HEK293T (cell line): Measurements from ENCODE around the gene EMX1.
"Not testable (repeated sequence)": the region's sequence is repeated elsewhere in the genome, so short reads cannot be mapped to it uniquely, and the experiment has no call there.

Experiments used
- CTCF ChIA-PET: fragments of 350-600 bp; formaldehyde crosslinking; extraction: SDS; loops from one replicate; lab custom pipeline; 2021; ENCODE audit warnings: antibody characterized with exemption, inconsistent platforms; lab: Yijun Ruan, JAX
- POLR2A ChIA-PET: fragments of 350-600 bp; formaldehyde crosslinking; extraction: SDS; loops from one replicate; lab custom pipeline; 2020; ENCODE audit warnings: antibody characterized with exemption, inconsistent platforms; lab: Yijun Ruan, JAX
- DNase-seq: peaks from one replicate; pipeline ENCODE4 v3.0.0; 2012; ENCODE audit warnings: mixed read lengths; ENCODE audit errors: extremely low spot score
- ARNT ChIP-seq: fragments of 450-650 bp; IDR thresholded peaks from 2 replicates; pipeline ENCODE4 v1.6.1; 2017; ENCODE audit warnings: mild to moderate bottlenecking
- BHLHE40 ChIP-seq: fragments of 450-650 bp; IDR thresholded peaks from 2 replicates; pipeline ENCODE4 v1.6.1; 2016; ENCODE audit warnings: mild to moderate bottlenecking, moderate library complexity, borderline replicate concordance
- CTBP1 ChIP-seq: fragments of 450-650 bp; IDR thresholded peaks from 2 replicates; pipeline ENCODE4 v1.6.1; 2016; ENCODE audit warnings: borderline replicate concordance
- ELF4 ChIP-seq: fragments of 450-650 bp; IDR thresholded peaks from 2 replicates; pipeline ENCODE4 v1.6.1; 2017; ENCODE audit warnings: antibody characterized with exemption
- FOXA1 ChIP-seq: fragments of 450-650 bp; IDR thresholded peaks from 2 replicates; pipeline ENCODE4 v1.6.1; 2016; ENCODE audit warnings: mild to moderate bottlenecking
- FOXK2 ChIP-seq: fragments of 450-650 bp; IDR thresholded peaks from 2 replicates; pipeline ENCODE4 v1.6.1; 2016; ENCODE audit warnings: mild to moderate bottlenecking
- FOXM1 ChIP-seq: fragments of 450-650 bp; IDR thresholded peaks from 2 replicates; pipeline ENCODE4 v1.6.1; 2017; ENCODE audit warnings: mild to moderate bottlenecking, borderline replicate concordance
- HDGF ChIP-seq: fragments of 450-650 bp; IDR thresholded peaks from 2 replicates; pipeline ENCODE4 v1.6.1; 2017; ENCODE audit warnings: antibody characterized with exemption, borderline replicate concordance
- L3MBTL2 ChIP-seq: fragments of 450-650 bp; conservative IDR thresholded peaks from 2 replicates; pipeline ENCODE4 v1.6.1; 2016; ENCODE audit warnings: mild to moderate bottlenecking
- LEF1 ChIP-seq: fragments of 450-650 bp; IDR thresholded peaks from 2 replicates; pipeline ENCODE4 v1.6.1; 2017; ENCODE audit warnings: mild to moderate bottlenecking, borderline replicate concordance
- NFRKB ChIP-seq: fragments of 450-650 bp; IDR thresholded peaks from 2 replicates; pipeline ENCODE4 v1.6.1; 2016; ENCODE audit warnings: mild to moderate bottlenecking, moderate library complexity
- SP1 ChIP-seq: fragments of 450-650 bp; IDR thresholded peaks from 2 replicates; pipeline ENCODE4 v1.6.1; 2017
- SUZ12 ChIP-seq: fragments of 450-650 bp; IDR thresholded peaks from 2 replicates; pipeline ENCODE4 v1.6.1; 2016; ENCODE audit warnings: mild to moderate bottlenecking
- TARDBP ChIP-seq: fragments of 450-650 bp; IDR thresholded peaks from 2 replicates; pipeline ENCODE4 v1.6.1; 2016
- ZNF384 ChIP-seq: fragments of 450-650 bp; IDR thresholded peaks from 2 replicates; pipeline ENCODE4 v1.6.1; 2016
- TF ChIP-seq, protein P1 (sequence below): fragments of 450-650 bp; IDR thresholded peaks from 2 replicates; pipeline ENCODE4 v1.6.1; 2016

The EMX1 gene

DNA sequence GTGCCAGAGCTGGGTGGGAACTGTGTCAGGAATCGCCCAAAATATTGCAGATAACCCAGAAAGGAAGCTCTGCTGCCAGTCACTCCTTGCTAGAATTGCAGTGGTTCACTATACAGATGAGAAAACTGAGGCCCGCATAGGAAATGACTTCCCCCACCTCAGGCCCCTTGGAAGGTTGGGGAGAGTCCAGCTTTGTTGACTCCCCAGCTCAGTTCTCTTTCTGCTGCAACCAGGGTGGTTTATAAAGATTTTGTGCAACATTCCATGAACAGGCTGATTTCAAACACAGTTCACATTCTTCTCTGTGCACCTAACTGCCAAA lies 18.8 kb upstream of the EMX1 start:
- POLR2A ChIA-PET = no interaction called here
- no peak for DNase-seq

DNA sequence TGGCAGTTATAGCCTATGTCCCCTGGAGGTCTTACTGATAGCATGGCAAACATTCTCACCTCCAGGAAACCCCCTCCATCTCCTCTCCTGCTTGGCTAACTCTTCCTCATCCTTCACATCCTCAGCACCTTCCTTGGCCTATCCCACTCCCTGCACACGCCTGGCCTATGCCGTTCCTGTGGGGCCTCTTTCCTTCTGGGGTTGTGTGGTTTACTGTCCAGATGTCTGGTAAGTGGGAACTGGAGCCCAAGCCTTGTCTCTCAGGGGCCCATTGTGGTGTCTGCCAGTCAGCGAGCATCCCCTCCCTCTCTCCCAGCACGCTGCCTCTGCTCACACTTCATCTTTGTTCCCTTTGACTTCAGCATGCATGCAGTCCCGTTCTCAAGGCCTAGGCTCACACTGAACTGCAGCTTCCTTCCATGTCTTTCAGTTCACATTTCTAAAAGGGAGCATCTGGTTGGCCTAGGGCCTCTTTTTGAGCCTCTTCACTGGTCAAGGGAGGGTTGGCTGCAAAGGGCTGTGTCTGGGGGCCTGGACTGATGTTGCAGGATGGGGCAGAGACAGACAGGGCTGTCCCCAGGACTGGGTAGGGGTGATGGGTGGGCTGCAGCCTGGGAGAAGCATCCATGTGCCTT lies 17.0 kb upstream of the EMX1 start:
- ChIA-PET POLR2A (no interaction called here), CTCF (no interaction called here)
- no peak for DNase-seq
- TF ChIP-seq LEF1 (no peak), BHLHE40 (no peak), FOXM1 (no peak), SUZ12 (no peak), ZNF384 (no peak), L3MBTL2 (no peak), FOXA1 (no peak), ELF4 (no peak), TARDBP (no peak), NFRKB (no peak), HDGF (no peak), CTBP1 (no peak), FOXK2 (no peak), SP1 (no peak), ARNT (no peak)
- TF ChIP-seq, protein P1, sequence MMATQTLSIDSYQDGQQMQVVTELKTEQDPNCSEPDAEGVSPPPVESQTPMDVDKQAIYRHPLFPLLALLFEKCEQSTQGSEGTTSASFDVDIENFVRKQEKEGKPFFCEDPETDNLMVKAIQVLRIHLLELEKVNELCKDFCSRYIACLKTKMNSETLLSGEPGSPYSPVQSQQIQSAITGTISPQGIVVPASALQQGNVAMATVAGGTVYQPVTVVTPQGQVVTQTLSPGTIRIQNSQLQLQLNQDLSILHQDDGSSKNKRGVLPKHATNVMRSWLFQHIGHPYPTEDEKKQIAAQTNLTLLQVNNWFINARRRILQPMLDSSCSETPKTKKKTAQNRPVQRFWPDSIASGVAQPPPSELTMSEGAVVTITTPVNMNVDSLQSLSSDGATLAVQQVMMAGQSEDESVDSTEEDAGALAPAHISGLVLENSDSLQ = no peak

More for the DNA sequence above, 18.8 kb upstream of the EMX1 start:
- TF ChIP-seq SP1 = no peak
- no peak for TF ChIP-seq FOXK2
- no peak for TF ChIP-seq NFRKB
- no peak for TF ChIP-seq SUZ12
- no peak for TF ChIP-seq BHLHE40
- TF ChIP-seq L3MBTL2 = no peak
- no peak for TF ChIP-seq FOXM1
- TF ChIP-seq ELF4 = no peak
- TF ChIP-seq HDGF = no peak
- no peak for TF ChIP-seq ARNT
- no peak for TF ChIP-seq FOXA1
- TF ChIP-seq, protein P1 = no peak
- no peak for TF ChIP-seq ZNF384
- TF ChIP-seq LEF1 = no peak
- no peak for TF ChIP-seq CTBP1
- no peak for TF ChIP-seq TARDBP
- CTCF ChIA-PET = interaction anchor here (0.6 kb wide), 1 partner anchor 1333 kb away, joined by 4 read pairs; no protein-coding TSS in a partner anchor

DNA sequence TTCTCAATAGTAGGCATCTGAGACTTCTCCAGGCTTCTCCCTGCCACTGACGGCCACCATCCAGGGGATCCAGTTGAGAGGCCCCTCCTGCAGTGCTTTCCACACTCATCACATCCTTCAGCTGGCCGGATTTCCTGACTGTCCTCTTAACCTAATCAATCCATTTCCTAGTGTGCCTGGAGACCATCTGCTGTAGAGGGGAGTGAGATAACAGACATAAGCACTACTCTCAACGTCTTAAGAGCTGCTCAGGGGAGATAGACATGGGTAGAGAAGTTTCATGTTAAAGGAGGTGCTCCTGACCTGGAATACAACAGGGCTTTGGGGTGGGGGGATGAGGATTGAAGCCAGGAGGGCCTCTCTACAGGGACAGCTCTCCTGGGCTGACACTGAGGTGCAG lies 15.9 kb upstream of the EMX1 start:
- POLR2A ChIA-PET = interaction anchor here (1.5 kb wide), 1 partner anchor 14 kb away, joined by 4 read pairs; no protein-coding TSS in a partner anchor
- CTCF ChIA-PET = no interaction called here
- no peak for TF ChIP-seq SP1
- no peak for TF ChIP-seq FOXM1
- no peak for TF ChIP-seq L3MBTL2
- TF ChIP-seq FOXA1 = no peak
- TF ChIP-seq LEF1 = no peak
- TF ChIP-seq NFRKB = no peak
- TF ChIP-seq, protein P1 = no peak
- TF ChIP-seq SUZ12 = no peak
- TF ChIP-seq ZNF384 = no peak
- no peak for TF ChIP-seq ELF4
- no peak for TF ChIP-seq BHLHE40
- no peak for TF ChIP-seq TARDBP
- TF ChIP-seq HDGF = no peak
- TF ChIP-seq ARNT = no peak
- no peak for TF ChIP-seq CTBP1
- TF ChIP-seq FOXK2 = no peak
- no peak for DNase-seq

DNA sequence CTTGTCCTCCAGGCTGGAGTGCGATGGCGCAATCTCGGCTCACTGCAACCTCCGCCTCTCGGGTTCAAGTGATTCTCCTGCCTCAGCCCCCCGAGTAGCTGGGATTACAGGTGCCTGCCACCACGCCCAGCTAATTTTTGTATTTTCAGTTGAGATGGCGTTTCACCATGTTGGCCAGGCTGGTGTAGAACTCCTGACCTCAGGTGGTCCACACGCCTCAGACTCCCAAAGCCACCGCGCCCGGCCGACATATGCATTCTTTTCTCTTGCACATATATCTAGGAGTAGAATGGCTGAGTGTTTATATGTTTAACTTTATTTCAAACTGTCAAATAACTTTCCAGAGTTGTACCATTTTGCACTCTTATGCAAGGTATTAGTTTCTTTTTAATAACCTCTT lies 9.9 kb upstream of the EMX1 start:
- CTCF ChIA-PET, DNase-seq, POLR2A ChIA-PET: not testable (repeated sequence)

DNA sequence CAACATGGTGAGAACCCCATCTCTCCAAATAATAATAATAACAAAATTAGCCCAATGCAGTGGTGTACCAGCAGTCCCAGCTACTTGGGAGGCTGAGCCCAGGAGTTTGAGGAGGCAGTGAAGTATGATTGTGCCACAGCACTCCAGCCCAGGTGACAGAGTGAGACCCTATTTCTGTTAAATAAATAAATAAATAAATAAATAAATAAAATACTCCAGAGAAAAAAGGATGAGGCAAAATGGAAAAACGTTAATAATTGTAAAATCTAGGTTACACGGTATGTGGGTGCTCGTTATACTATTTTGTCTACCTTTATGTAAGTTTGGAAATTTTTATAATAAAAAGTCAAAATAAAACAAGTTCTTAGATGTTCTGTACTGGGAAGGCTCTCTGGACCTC lies 8.6 kb upstream of the EMX1 start:
- ChIA-PET CTCF (interaction anchor here (1.3 kb wide), 1 partner anchor 21 kb away, joined by 4 read pairs; the partner anchor contains the start of gene SPR), POLR2A (no interaction called here)
- TF ChIP-seq FOXA1 (no peak), LEF1 (no peak), SUZ12 (no peak), NFRKB (no peak), SP1 (no peak), ARNT (no peak)
- DNase-seq = no peak

DNA sequence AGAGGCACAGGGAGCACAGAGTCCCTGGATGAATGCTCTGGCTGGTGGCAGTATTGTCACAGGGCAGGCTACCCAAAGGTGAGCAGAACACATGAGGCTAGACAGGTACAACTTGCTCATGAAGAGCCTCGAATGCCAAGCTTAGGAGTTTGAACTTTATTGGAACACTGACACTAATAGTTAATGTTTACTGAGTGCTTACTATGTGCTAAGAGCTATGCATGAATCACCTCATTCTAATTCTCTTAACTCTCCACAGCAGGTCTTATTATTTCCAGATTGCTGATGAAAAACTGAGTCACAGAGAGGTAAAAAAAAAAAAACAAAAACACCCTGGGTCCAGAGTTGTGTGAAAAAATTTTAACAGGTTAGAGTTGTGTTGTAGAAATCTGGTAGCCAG lies 6.1 kb upstream of the EMX1 start:
- POLR2A ChIA-PET = no interaction called here
- TF ChIP-seq FOXA1 (no peak), ARNT (no peak), HDGF (no peak), BHLHE40 (no peak), NFRKB (no peak), FOXK2 (no peak), FOXM1 (no peak), L3MBTL2 (no peak), SUZ12 (no peak), TARDBP (no peak), CTBP1 (no peak)
- TF ChIP-seq, protein P1 = no peak
- CTCF ChIA-PET = no interaction called here
- DNase-seq = no peak
